ENCODE results near the gene NPAS4.

DNA sequence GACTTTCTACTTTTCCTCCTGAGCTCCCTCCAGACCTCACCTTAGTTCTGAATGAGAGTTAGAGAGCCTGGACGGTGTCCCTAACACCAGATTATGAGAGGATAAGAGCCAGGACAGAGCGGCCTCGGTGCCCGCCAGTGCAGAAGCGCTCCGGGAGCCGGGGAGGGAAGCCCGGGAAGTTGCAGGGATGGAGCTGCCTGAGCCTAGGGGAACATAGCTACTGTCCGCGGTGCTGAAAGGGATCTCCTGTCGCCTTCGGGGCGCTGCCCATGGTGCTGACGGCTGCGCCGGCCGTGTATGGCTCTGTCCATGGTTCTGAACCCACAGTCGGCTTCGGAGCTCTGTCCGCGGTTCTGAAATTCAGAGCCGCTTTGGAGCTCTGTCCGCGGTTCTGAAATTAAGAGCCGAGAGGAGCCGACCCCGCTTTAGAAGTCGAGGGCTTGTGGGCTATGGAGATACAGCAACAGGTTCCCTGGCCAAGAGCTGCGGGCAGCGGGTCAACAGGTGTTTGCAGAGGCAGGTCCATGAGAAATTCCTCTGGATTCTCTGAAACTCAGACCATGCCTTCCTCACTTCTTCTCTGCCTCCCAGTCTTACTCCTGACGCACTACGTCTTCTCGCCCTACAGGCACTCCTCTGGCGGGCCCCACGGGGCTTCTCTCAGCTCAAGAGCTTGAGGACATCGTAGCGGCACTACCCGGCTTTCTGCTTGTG lies 814 bp downstream of the NPAS4 start:
- TF ChIP-seq ZNF785 (tag by site-specific recombination; IDR thresholded peaks at IDR 0.05), result no peak
- TF ChIP-seq ZNF202 (tag by site-specific recombination; IDR thresholded peaks at IDR 0.05; ENCODE audit: borderline replicate concordance), result no peak
